Measurements from ENCODE around the gene DCTD. TPM values are rescaled to one million over a fixed set of nuclear protein-coding genes. Genes with fewer than 3 reads are reported as not detected.

Gene DCTD
- total RNA-seq, 2 experiments from 2014 or later: 65.1 to 69.9 TPM

DNA sequence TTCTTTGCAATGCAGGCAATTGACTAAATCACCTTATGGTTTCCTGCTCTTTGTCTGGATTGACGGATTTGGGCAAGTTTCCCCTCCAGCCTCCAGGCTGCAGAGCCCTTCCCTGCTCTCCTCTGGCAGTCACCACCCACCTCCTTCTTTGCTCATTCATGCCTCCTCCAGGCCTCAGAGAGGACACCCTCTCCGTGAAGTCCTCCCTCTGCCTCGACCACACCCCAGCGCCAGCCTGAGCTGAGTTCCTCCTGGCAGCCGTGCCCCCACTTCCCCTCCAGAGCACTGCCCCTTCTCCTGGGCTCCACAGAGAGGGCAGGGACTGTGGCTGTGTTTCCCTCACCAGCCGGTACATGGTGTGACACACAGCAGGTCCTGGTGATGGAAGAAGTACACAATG is 53.7 kb downstream of the DCTD start:
- no peak for ATAC-seq (ENCODE audit: low read depth)
- no peaks in the 10 kb centered on the region for H3K27me3 Mint-ChIP-seq
- POLR2A ChIA-PET: no interaction called here
- no peak overlapping the region for H3K4me3 Mint-ChIP-seq
- H3K36me3 Mint-ChIP-seq: no peaks in the 10 kb centered on the region
- no peak for DNase-seq
- no peak overlapping the region for H3K27ac Mint-ChIP-seq
- peaks cover 3% of the 10 kb centered on the region for H3K4me1 Mint-ChIP-seq
- peaks cover 2% of the 10 kb centered on the region for H3K9me3 Mint-ChIP-seq

DNA sequence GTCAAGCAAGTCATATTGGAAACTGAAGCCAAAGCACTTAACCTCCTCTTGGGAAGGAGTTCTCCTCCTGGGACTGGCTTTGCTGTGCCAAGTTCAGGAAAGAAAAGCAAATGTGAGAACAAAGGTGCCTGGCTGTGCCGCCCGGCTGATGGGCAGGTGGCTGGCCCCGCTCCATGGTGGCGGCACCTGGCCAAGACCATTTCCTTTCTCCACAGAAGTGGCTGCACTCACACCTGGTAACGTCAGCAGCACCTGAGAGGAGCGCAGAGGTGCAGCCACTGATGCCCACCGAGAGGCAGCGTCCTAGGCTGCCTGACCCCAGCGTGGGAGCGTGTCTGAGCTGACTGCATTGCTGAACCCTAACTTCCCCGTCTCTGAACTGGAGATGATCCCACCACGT is 54.3 kb downstream of the DCTD start:
- Mint-ChIP-seq H3K27me3 (no peaks in the 10 kb centered on the region), H3K4me1 (peaks cover 3% of the 10 kb centered on the region), H3K9me3 (peaks cover 2% of the 10 kb centered on the region), H3K36me3 (no peaks in the 10 kb centered on the region), H3K4me3 (no peak overlapping the region), H3K27ac (no peak overlapping the region)
- DNase-seq: no peak
- no peak for ATAC-seq (ENCODE audit: low read depth)
- POLR2A ChIA-PET: no interaction called here

DNA sequence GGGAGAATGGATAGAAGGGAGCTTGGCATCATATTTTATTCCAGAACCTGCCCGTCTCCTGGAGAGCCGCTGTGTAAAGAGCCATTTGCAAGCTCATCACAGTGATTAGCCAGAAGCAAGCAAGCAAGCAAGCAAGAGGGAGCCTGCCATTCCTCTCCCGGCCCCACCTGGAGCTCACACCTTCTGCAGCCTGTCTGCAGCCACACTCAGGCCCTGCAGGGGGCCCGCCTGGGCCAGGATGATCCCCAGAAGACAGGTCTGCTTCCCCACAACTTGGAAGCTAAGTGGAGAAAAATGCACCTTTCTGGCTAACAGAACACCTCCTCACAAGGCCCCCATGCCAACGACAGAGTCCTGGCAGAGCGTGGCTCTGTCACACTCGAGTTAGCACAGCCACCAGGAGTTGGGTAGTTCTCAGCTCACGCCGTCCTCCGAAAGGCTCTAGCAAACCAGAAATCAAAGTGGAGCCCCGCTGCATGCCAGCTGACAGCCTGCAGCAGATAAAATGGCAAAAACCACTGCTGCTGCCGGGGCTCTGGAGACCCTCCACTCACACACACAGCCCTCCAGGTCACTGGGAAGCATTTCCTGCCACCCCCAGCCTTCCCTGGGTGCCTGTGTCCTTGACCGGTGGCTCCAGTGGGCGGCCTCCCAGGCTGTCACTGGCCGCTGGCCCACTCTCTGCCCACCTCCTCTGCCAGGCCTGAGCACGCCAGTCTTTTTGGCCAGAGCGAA is 54.9 kb downstream of the DCTD start:
- ATAC-seq (ENCODE audit: low read depth) (no peak), DNase-seq (no peak)
- Mint-ChIP-seq H3K27ac (no peak overlapping the region), H3K9me3 (peaks cover 2% of the 10 kb centered on the region), H3K36me3 (no peaks in the 10 kb centered on the region), H3K4me3 (no peak overlapping the region), H3K27me3 (no peaks in the 10 kb centered on the region), H3K4me1 (peaks cover 3% of the 10 kb centered on the region)
- POLR2A ChIA-PET: no interaction called here

DNA sequence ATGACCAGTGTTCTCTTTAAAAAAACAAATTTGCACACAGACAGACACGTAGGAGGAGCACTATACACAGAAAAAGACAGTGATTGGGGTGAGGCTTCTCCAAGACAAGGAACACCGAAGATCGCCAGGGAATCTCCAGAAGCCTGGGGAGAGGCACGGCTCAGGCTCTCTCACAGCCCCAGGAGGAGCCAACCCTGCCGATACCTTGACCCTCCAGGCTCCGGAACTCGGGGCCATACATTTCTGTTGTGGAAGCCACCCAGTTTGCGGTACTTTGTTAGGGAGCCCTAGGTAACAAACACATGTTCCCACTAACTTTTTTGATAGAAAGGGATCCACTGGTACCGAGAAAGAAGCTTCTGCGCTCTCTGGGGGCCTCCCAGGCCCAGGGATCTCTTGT is 55.8 kb downstream of the DCTD start:
- Mint-ChIP-seq H3K4me1 (peaks cover 3% of the 10 kb centered on the region), H3K4me3 (no peak overlapping the region), H3K9me3 (peaks cover 2% of the 10 kb centered on the region), H3K27ac (no peak overlapping the region), H3K27me3 (no peaks in the 10 kb centered on the region), H3K36me3 (no peaks in the 10 kb centered on the region)
- ATAC-seq (ENCODE audit: low read depth): no peak
- POLR2A ChIA-PET: no interaction called here
- DNase-seq: no peak

DNA sequence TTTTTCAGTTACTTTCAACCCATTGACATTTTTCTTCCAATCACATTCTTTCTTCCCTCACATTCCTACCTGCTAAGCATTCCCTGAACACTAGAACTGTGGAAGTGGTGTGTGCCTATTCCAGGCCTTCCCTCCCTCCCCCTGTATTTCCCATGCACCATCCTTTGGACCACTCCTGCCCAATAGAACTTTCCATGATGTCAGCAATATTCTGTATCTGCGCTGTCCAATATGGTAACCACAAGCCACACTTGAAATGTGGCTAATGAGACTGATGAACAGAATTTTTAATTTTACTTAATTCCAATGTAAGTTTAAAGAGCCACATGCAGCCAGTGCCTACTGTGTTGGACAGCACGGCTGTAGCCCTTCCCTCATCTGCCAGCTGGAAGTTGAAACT is 57.5 kb downstream of the DCTD start:
- ATAC-seq (ENCODE audit: low read depth) (no peak), DNase-seq (no peak)
- no peaks in the 10 kb centered on the region for H3K27me3 Mint-ChIP-seq
- POLR2A ChIA-PET: no interaction called here
- H3K4me3 Mint-ChIP-seq: no peak overlapping the region
- no peak overlapping the region for H3K27ac Mint-ChIP-seq
- peaks cover 2% of the 10 kb centered on the region for H3K9me3 Mint-ChIP-seq
- H3K36me3 Mint-ChIP-seq: no peaks in the 10 kb centered on the region
- H3K4me1 Mint-ChIP-seq: peaks cover 1% of the 10 kb centered on the region

DNA sequence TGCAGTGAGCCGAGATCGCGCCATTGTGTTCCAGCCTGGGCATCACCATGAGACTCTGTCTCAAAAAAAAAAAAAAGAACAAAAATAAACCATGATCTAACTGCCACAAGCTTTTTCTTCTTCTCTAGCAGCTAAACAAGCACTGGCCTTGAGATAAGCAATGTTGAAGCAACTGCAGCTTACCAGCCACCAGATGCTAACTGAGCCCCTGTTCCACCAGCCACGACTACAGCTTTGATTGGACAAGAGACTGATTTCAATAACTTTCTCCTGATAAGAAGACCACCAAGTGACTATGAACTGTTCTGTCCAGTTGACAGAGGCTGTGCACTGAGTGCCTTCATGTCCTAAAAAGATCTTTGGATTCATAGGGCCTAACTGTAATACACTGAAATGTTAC is 58.5 kb downstream of the DCTD start:
- peaks cover 2% of the 10 kb centered on the region for H3K9me3 Mint-ChIP-seq
- no peaks in the 10 kb centered on the region for H3K36me3 Mint-ChIP-seq
- ATAC-seq (ENCODE audit: low read depth): no peak
- no peak for DNase-seq
- no peak overlapping the region for H3K4me3 Mint-ChIP-seq
- H3K27me3 Mint-ChIP-seq: no peaks in the 10 kb centered on the region
- no peak overlapping the region for H3K27ac Mint-ChIP-seq
- POLR2A ChIA-PET: no interaction called here
- peaks cover 1% of the 10 kb centered on the region for H3K4me1 Mint-ChIP-seq

DNA sequence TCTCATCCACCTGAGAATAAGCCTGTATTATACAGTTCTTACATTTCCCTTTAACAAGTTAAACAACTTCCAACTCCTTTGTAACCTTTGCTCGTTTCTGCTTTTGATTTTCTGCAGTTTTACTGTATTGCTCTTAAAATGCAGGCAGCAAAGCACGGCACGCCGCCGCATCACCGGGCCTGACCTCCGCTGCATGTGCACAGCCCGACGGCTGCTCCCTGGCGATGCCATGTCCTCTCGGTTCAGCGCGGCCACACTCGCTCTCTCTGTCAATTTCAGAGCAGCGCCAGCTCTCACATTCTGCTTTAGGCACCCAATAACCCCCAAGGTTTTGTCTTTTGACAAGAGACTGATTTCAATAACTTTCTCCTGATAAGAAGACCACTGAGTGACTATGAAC is 60.3 kb downstream of the DCTD start:
- ATAC-seq (ENCODE audit: low read depth) (no peak), DNase-seq (no peak)
- H3K27me3 Mint-ChIP-seq: no peaks in the 10 kb centered on the region
- peaks cover 2% of the 10 kb centered on the region for H3K9me3 Mint-ChIP-seq
- H3K4me1 Mint-ChIP-seq: peaks cover 1% of the 10 kb centered on the region
- H3K27ac Mint-ChIP-seq: no peak overlapping the region
- POLR2A ChIA-PET: no interaction called here
- no peak overlapping the region for H3K4me3 Mint-ChIP-seq
- H3K36me3 Mint-ChIP-seq: no peaks in the 10 kb centered on the region

DNA sequence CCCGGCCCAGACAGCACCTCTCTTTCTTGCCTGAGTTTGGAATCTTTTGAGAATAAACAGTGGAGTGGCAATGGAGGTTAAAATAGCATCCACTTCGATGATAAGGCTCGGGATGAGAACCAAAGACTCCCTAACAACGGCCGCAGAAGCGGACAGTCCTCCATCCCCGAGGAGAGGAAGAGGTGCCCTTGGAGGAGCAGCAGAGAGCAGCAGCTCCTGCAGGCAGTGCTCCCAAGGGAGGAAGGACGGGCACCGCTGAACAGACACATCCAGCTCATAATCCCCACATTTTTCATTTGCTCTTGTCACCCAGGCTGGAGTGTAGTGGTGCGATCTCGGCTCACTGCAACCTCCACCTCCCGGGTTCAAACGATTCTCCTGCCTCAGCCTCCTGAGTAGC is 61.3 kb downstream of the DCTD start:
- no peak for DNase-seq
- Mint-ChIP-seq H3K4me1 (peaks cover 1% of the 10 kb centered on the region), H3K36me3 (no peaks in the 10 kb centered on the region), H3K4me3 (no peak overlapping the region), H3K27me3 (no peaks in the 10 kb centered on the region), H3K27ac (no peak overlapping the region), H3K9me3 (peaks cover 2% of the 10 kb centered on the region)
- POLR2A ChIA-PET: no interaction called here
- ATAC-seq (ENCODE audit: low read depth): no peak

DNA sequence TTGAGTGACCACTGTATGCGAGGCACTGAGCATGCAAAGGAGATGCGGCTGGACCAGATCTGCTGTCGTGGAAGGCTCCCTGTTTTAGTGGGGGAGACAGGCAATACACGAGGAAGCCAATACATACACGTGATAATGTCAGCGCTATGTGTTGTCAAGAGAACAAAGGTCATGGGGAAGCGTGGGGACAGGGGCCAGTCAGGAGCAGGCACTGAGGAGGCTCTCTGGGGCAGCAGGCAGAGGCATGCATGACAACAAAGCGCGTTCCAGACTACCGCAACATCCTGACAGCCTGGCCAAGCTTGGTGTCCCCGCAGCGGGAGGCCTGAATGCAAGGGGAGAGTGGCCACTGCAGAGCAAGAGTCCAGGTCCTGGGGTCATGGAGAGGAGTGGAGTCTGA is 61.9 kb downstream of the DCTD start:
- no peak for ATAC-seq (ENCODE audit: low read depth)
- no peak for DNase-seq
- no peak overlapping the region for H3K4me3 Mint-ChIP-seq
- peaks cover 1% of the 10 kb centered on the region for H3K4me1 Mint-ChIP-seq
- POLR2A ChIA-PET: no interaction called here
- peaks cover 2% of the 10 kb centered on the region for H3K9me3 Mint-ChIP-seq
- H3K27ac Mint-ChIP-seq: no peak overlapping the region
- H3K27me3 Mint-ChIP-seq: no peaks in the 10 kb centered on the region
- H3K36me3 Mint-ChIP-seq: no peaks in the 10 kb centered on the region

DNA sequence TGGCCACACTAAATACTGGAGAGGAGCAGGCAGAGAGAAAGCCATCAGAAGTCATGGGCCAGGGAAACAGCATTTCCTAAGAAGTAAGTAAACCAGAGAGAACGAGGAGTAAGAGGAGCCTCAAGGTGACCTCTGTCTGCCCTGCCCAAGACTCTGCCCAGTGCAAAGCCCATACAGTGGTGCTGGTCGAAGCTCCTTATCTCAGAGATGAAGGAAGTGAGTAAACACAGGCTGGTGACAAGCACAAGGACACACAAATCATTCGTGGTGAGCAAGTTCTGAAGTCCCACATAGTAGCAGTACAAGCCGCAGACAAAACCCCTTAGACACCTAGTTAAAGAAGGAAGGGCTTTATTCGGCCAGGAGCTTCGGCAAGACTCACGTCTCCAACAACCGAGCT is 62.7 kb downstream of the DCTD start:
- Mint-ChIP-seq H3K27me3 (no peaks in the 10 kb centered on the region), H3K9me3 (no peaks in the 10 kb centered on the region), H3K4me1 (no peaks in the 10 kb centered on the region), H3K4me3 (no peak overlapping the region), H3K27ac (no peak overlapping the region), H3K36me3 (no peaks in the 10 kb centered on the region)
- ATAC-seq (ENCODE audit: low read depth): no peak
- DNase-seq: no peak
- POLR2A ChIA-PET: no interaction called here

DNA sequence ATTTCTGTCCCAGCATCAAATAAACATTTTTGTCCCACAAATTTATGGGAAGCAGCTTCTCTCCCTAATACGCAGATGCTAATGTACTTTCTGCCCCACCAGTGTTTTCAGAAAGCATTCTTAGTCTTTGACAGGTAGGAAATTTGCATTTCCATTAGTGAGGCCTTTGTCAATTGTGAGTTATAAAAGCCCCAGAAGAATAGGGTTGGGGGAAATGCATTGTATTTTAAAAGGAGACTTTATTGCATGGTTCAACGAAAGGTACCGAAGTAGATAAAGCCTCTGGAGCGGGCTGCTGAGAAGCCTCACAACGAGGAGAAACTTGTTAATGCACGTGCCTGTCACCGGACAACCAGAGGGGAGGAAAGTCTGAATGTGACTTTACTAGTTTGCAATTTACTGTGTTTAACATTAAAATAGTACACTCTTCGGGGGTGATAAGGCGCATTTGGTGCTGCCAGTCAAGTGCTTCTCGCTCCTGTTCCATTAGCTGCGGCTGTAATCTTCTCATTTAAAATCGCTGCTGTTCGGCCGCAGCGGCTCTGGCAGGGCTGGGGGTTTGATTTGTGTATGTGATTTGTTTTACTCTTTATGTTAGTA is 63.4 kb downstream of the DCTD start:
- POLR2A ChIA-PET: no interaction called here
- no peak for ATAC-seq (ENCODE audit: low read depth)
- DNase-seq: no peak
- Mint-ChIP-seq H3K27me3 (no peaks in the 10 kb centered on the region), H3K36me3 (no peaks in the 10 kb centered on the region), H3K27ac (no peak overlapping the region), H3K4me1 (no peaks in the 10 kb centered on the region), H3K9me3 (no peaks in the 10 kb centered on the region), H3K4me3 (no peak overlapping the region)

DNA sequence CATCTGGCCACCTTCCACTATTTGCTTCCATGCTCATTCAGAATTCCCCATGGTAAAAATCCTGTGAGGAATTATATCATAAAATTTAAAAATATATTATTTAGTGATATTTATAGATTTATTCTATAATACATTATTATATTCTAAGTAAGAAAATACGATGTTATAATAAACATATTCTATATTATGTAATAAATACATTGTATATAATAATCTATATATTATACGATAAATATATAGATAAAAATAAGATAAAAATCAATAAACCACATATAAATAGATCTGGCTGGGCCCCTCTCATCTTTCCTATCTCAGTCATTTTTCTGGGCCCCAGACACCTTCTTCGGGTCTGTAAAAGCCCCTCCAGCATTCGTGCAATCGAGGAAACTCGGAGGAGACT is 68.5 kb downstream of the DCTD start:
- no peak for DNase-seq
- POLR2A ChIA-PET: no interaction called here
- H3K4me1 Mint-ChIP-seq: no peaks in the 10 kb centered on the region
- H3K9me3 Mint-ChIP-seq: no peaks in the 10 kb centered on the region
- H3K36me3 Mint-ChIP-seq: no peaks in the 10 kb centered on the region
- H3K27ac Mint-ChIP-seq: no peak overlapping the region
- H3K27me3 Mint-ChIP-seq: peaks cover 3% of the 10 kb centered on the region
- H3K4me3 Mint-ChIP-seq: no peak overlapping the region
- no peak for ATAC-seq (ENCODE audit: low read depth)

DNA sequence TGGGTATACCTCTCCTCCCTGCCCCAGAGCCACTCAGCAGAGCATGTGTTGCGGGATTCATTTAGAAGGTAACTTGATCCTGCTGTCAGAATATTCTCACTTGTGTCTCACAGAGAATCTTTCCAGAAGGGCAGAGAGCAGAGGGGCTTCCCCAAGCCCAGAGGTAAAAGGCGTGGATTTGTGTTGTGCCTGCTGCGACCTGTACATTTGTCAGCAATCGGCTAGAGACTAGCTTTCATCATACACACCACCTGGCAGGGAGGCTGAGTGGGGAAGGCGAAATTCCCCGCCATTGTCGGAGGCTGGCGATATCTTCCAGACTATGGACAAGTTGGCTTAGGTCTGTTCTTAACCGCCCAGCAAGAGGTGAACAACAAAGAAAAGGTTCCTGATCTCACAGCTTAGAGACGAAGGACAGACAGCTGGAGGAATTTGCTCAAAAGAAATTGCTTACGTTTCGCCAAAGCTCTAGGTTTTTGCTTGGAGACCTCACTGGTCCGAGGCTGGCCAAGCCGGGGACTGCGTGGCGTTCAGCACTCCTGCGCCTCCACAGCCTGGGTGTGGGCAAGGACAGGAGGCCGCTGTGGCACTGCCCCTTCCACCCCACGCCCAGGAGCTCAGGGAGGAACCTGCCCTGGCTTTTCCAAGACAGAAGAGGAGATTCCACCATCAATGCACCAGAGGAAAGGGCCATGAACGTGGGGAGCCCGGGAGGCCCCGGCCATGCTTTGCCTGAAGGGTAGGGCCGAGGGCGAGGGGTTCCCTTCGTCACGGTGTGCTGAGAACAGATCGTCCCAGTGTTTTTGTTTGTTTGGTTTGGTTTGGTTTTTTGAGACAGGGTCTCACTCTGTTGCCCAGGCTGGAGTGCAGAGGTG is 69.4 kb downstream of the DCTD start:
- Mint-ChIP-seq H3K4me3 (no peak overlapping the region), H3K36me3 (no peaks in the 10 kb centered on the region), H3K4me1 (no peaks in the 10 kb centered on the region), H3K9me3 (no peaks in the 10 kb centered on the region), H3K27ac (no peak overlapping the region), H3K27me3 (peaks cover 3% of the 10 kb centered on the region)
- DNase-seq: no peak
- POLR2A ChIA-PET: no interaction called here
- ATAC-seq (ENCODE audit: low read depth): no peak

DNA sequence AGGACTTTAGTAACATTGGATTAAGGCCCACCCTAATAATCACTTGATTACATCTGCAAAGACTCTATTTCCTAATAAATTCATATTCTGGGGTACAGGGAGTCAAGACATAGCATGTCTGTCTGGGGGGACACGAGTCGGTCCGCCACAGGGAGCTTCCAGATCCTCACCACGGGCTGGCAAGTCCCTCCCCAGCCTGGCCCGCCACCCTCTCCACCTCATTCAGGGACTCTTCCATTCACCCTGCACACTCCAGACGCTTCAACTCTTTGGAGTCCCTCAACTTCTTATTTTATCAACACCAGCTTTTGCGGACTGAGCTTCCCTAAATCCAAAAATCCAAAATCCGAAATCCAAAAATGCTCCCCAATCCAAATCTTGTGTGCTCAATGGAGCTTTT is 71.2 kb downstream of the DCTD start:
- Mint-ChIP-seq H3K9me3 (no peaks in the 10 kb centered on the region), H3K36me3 (no peaks in the 10 kb centered on the region), H3K4me1 (no peaks in the 10 kb centered on the region), H3K27ac (no peak overlapping the region), H3K4me3 (no peak overlapping the region), H3K27me3 (peaks cover 3% of the 10 kb centered on the region)
- POLR2A ChIA-PET: no interaction called here
- DNase-seq: no peak
- ATAC-seq (ENCODE audit: low read depth): no peak
